Stimulated activated naive CD8-positive, alpha-beta T cell treated with anti-CD3 and anti-CD28 coated beads, Interleukin-15, amount 100 ng/mL, for 72 hours (primary cell): Measurements from ENCODE around the gene NXPH1.
"Not testable (repeated sequence)": the region's sequence is repeated elsewhere in the genome, so short reads cannot be mapped to it uniquely, and the experiment has no call there.

Experiments
- ATAC-seq: fragments of 150-1000 bp; cut with Tn5 transposase; 2 replicates; pipeline ENCODE4 v1.10.0; 2021; ENCODE audit warnings: mild to moderate bottlenecking, moderate library complexity
- DNase-seq, 2 donors: peaks; one replicate each; pipeline ENCODE4 v3.0.0; 2021 to 2022
- H3K27ac Mint-ChIP-seq, 2 donors: one replicate each; pipeline ENCODE4 v1.8.0; 2022; ENCODE audit warnings: mild to moderate bottlenecking in 2 of 2, mixed read lengths in 2 of 2, moderate library complexity in 2 of 2
- H3K27me3 Mint-ChIP-seq: one replicate; pipeline ENCODE4 v1.8.0; 2022; ENCODE audit warnings: mixed read lengths
- H3K4me1 Mint-ChIP-seq: one replicate; pipeline ENCODE4 v1.8.0; 2022; ENCODE audit warnings: mild to moderate bottlenecking, mixed read lengths
- H3K4me3 Mint-ChIP-seq, 2 donors: one replicate each; pipeline ENCODE4 v1.8.0; 2022; ENCODE audit warnings: mild to moderate bottlenecking in 2 of 2, mixed read lengths in 2 of 2, moderate library complexity in 1 of 2
- H3K9me3 Mint-ChIP-seq, 2 donors: one replicate each; pipeline ENCODE4 v1.8.0; 2022; ENCODE audit warnings: mixed read lengths in 2 of 2

NXPH1 gene

GRCh38 chr7:8639668-8640067 lies 206.3 kb downstream of the NXPH1 start:
- H3K4me3 Mint-ChIP-seq, result no peak overlapping the region
- no peak for ATAC-seq
- no peak overlapping the region for H3K27ac Mint-ChIP-seq
- DNase-seq, result no peak
- H3K4me1 Mint-ChIP-seq, result no peaks in the 10 kb centered on the region
- no peaks in the 10 kb centered on the region for H3K27me3 Mint-ChIP-seq
- H3K9me3 Mint-ChIP-seq, result no peaks in the 10 kb centered on the region

DNA sequence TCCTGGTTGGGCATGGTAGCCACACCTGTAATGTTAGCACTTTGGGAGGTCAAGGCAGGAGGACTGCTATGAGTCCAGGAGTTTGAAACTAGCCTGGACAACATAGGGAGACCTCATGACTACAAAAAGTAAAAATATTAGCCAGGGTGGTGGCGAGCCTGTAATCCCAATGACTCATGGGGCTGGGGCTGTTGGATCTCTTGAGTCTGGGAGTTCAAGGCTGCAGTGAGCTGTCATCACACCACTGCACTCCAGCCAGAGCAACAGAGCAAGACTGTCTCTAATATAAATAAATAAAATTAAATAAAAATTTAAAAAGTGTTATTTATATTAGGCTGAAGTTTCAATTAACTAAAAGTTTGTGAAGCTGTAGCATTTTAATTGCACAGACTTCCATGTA lies 207.3 kb downstream of the NXPH1 start:
- Mint-ChIP-seq H3K27me3 (no peaks in the 10 kb centered on the region), H3K27ac (no peak overlapping the region), H3K4me3 (no peak overlapping the region), H3K4me1 (no peaks in the 10 kb centered on the region), H3K9me3 (no peaks in the 10 kb centered on the region)
- ATAC-seq (no peak), DNase-seq (no peak)

GRCh38 chr7:8668627-8669500 lies 235.5 kb downstream of the NXPH1 start:
- no peaks in the 10 kb centered on the region for H3K4me1 Mint-ChIP-seq
- no peak overlapping the region for H3K4me3 Mint-ChIP-seq
- H3K27ac Mint-ChIP-seq, result no peak overlapping the region
- ATAC-seq, result peak; percentile 12
- no peak for DNase-seq
- peaks cover 0 to 9% of the 10 kb centered on the region in 2 donors for H3K9me3 Mint-ChIP-seq
- H3K27me3 Mint-ChIP-seq, result no peaks in the 10 kb centered on the region

DNA sequence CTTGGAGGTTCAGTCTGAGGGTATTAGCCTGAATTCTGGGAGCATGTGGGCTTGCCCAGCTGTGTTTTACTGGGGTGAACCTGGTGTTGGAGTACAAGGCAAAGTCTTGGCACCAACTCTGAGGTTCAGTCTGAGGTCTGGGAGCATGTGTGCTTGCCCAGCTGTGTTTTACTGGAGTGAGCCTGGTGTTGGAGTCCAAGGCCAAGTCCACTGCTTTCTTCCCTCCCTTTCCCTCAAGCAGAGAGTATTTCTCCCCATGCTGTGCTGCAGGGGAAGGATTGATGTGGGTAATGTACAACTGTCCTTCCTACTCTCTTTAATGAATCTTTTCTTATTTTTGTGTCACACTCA lies 236.1 kb downstream of the NXPH1 start:
- peaks cover 0 to 9% of the 10 kb centered on the region in 2 donors for H3K9me3 Mint-ChIP-seq
- no peak overlapping the region for H3K4me3 Mint-ChIP-seq
- H3K27me3 Mint-ChIP-seq, result no peaks in the 10 kb centered on the region
- H3K27ac Mint-ChIP-seq, result no peak overlapping the region
- ATAC-seq (no peak), DNase-seq (no peak)
- no peaks in the 10 kb centered on the region for H3K4me1 Mint-ChIP-seq

DNA sequence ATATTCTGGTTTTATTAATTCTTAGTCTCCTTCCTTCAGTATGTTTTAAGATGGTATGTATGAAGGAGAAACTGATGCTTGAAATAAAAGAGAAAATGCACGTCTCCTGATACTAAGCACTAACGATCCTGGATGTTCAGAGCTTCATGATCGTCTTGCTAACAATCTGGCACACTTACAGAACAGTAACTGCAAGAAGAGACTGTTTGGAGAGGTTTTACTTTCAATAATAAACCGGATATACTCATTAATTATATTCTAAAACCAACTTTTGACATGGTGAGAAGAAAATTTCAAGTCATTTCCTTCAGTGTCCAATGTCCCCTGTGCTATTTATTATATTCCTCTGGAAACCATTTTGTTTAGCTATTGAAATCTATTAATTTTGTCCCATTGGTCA lies 251.0 kb downstream of the NXPH1 start:
- DNase-seq, result no peak
- Mint-ChIP-seq H3K27me3 (no peaks in the 10 kb centered on the region), H3K9me3 (no peaks in the 10 kb centered on the region), H3K27ac (no peak overlapping the region), H3K4me1 (no peaks in the 10 kb centered on the region), H3K4me3 (no peak overlapping the region)
- ATAC-seq, result no peak

DNA sequence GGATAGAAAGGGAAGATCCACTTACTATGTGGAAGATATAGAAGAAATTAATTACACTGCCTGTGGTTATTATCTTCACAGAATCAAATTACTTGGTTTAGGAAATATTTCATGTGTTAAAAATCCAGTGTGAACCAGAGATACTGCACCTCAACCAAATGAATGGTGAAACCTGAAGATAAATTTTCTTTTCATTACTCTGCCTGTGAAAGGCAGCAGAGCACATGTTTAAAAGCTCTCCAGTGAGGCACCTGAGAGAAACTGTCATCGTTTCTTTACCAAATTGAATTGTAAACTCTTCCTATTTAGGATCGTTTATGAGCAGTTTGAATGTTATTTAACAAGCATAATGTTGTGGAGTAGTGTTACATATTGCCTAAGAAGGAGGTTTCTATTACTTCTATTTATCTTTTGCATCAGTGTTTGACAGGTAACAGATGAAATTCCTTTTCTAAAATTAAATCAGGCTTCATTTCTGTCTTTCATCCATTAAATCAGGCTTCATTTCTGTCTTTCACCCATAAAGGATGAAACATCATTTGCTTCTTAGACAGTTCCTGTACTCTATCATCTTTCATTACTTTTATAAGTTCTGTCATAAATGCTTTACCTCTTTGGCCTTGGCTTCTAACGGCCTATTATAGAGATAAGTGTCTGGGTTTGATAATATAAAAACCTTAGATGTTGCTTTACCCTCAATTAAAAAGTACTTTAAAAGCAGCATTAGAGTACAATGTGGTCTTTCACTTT lies 266.6 kb downstream of the NXPH1 start:
- ATAC-seq (no peak), DNase-seq (no peak)
- Mint-ChIP-seq H3K9me3 (no peaks in the 10 kb centered on the region), H3K27me3 (no peaks in the 10 kb centered on the region), H3K27ac (no peak overlapping the region), H3K4me1 (no peaks in the 10 kb centered on the region), H3K4me3 (no peak overlapping the region)

- H3K27me3 Mint-ChIP-seq, result no peaks in the 10 kb centered on the region
- DNase-seq (no peak), ATAC-seq (no peak)
- H3K9me3 Mint-ChIP-seq, result no peaks in the 10 kb centered on the region
- H3K27ac Mint-ChIP-seq, result no peak overlapping the region
- no peak overlapping the region for H3K4me3 Mint-ChIP-seq
- H3K4me1 Mint-ChIP-seq, result no peaks in the 10 kb centered on the region
Observed at GRCh38 chr7:8702807-8703206, 269.4 kb downstream of the NXPH1 start.

- ATAC-seq (no peak), DNase-seq (no peak)
- Mint-ChIP-seq H3K4me3 (no peak overlapping the region), H3K4me1 (no peaks in the 10 kb centered on the region), H3K9me3 (no peaks in the 10 kb centered on the region), H3K27me3 (no peaks in the 10 kb centered on the region), H3K27ac (no peak overlapping the region)
Observed at GRCh38 chr7:8710124-8710523, 276.7 kb downstream of the NXPH1 start.

DNA sequence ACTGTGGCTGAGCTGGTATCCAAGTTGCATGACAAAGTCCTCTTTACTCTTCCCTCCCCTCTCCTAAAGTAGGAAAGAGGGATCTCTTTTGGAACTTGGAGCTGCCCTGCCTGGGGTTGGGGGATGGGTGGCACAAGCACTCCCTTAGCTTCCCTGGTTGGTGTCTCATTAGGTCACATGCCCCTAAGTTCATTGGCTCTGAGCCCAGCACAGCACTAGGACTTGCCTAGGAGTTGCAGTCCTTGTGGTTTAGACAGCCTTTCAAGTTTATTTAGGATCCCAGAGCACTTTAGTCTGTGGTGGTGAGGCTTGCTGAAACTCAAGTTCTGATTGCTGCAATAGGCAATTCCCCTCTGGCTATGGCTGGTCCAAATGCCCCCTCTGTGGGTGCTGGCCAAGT lies 281.4 kb downstream of the NXPH1 start:
- H3K4me1 Mint-ChIP-seq, result no peaks in the 10 kb centered on the region
- H3K9me3 Mint-ChIP-seq, result no peaks in the 10 kb centered on the region
- H3K27ac Mint-ChIP-seq, result no peak overlapping the region
- no peaks in the 10 kb centered on the region for H3K27me3 Mint-ChIP-seq
- no peak overlapping the region for H3K4me3 Mint-ChIP-seq
- DNase-seq (no peak), ATAC-seq (no peak)

- no peak overlapping the region for H3K4me3 Mint-ChIP-seq
- no peak for DNase-seq
- no peaks in the 10 kb centered on the region for H3K27me3 Mint-ChIP-seq
- no peak overlapping the region for H3K27ac Mint-ChIP-seq
- H3K9me3 Mint-ChIP-seq, result no peaks in the 10 kb centered on the region
- ATAC-seq, result no peak
- no peaks in the 10 kb centered on the region for H3K4me1 Mint-ChIP-seq
Observed at GRCh38 chr7:8719102-8719501, 285.7 kb downstream of the NXPH1 start.

DNA sequence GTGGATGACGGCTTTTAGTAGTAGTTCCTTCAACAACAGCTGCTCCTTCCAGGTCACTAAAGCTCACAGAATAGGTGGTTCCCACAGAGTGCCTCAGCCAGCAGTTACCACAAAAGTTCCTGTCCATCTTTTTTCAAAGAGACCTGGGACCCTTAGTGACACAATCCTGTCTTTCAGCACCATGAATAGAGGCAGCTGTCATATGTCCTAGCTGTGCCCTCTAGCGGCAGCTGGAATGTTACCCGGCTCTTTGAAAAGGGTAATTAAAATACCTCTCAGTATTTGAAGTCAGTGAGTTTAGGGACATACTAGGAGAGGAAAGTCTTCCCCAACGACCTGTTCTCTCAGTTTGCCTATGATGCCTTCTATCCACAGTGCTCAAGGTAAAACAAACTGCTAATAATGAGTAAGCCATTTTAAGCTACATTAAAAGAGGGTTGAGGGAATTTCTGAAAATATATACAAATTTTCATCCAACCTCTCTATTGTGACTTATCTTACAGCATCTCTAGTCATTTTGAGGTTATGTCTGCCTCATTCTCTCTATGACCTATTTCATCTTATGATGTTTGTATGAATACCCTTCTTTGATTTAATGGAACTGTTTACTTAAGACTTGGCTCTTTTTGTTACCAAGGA lies 290.8 kb downstream of the NXPH1 start:
- H3K27ac Mint-ChIP-seq, result no peak overlapping the region
- ATAC-seq (no peak), DNase-seq (peak in 1 of 2 donors; percentile 8)
- no peaks in the 10 kb centered on the region for H3K9me3 Mint-ChIP-seq
- H3K27me3 Mint-ChIP-seq, result no peaks in the 10 kb centered on the region
- H3K4me1 Mint-ChIP-seq, result no peaks in the 10 kb centered on the region
- H3K4me3 Mint-ChIP-seq, result no peak overlapping the region

DNA sequence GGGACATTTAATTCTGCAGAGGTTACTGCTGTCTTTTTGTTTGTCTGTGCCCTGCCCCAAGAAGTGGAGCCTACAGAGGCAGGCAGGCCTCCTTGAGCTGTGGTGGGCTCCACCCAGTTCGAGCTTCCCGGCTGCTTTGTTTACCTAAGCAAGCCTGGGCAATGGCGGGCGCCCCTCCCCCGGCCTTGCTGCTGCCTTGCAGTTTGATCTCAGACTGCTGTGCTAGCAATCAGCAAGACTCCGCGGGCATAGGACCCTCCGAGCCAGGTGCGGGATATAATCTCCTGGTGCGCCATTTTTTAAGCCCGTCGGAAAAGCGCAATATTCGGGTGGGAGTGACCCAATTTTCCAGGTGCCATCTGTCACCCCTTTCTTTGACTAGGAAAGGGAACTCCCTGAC lies 298.3 kb downstream of the NXPH1 start:
- not testable (repeated sequence) for H3K27ac Mint-ChIP-seq, H3K4me3 Mint-ChIP-seq, H3K27me3 Mint-ChIP-seq

DNA sequence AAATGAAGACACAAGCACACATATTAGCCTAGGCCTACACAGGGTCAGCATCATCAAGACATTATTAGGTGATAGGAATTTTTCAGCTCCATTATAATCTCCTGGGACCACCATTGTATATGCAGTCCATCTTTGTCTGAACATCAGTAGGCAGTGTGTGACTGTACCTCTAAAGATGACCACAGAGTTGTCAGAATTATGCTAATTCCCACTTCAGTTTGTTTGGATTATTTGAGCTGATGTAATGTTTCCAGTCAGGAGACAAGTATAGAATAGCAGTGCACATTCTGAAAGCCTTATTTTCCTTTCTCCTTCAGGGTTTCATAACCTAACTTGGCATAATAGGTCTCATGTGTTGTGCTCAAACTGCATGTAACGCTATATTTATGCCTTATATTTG lies 306.4 kb downstream of the NXPH1 start:
- Mint-ChIP-seq H3K9me3 (peaks cover 0 to 9% of the 10 kb centered on the region in 2 donors), H3K27me3 (no peaks in the 10 kb centered on the region), H3K27ac (no peak overlapping the region), H3K4me1 (no peaks in the 10 kb centered on the region), H3K4me3 (no peak overlapping the region)
- DNase-seq, result no peak
- ATAC-seq, result no peak

More for the DNA sequence above, 298.3 kb downstream of the NXPH1 start:
- not testable (repeated sequence) for DNase-seq, H3K4me1 Mint-ChIP-seq, ATAC-seq, H3K9me3 Mint-ChIP-seq

- no peaks in the 10 kb centered on the region for H3K9me3 Mint-ChIP-seq
- no peaks in the 10 kb centered on the region for H3K4me1 Mint-ChIP-seq
- H3K4me3 Mint-ChIP-seq, result no peak overlapping the region
- no peak for DNase-seq
- no peak overlapping the region for H3K27ac Mint-ChIP-seq
- ATAC-seq, result no peak
- H3K27me3 Mint-ChIP-seq, result no peaks in the 10 kb centered on the region
Observed at GRCh38 chr7:8742837-8743236, 309.4 kb downstream of the NXPH1 start.

GRCh38 chr7:8747338-8747737 lies 313.9 kb downstream of the NXPH1 start:
- ATAC-seq (no peak), DNase-seq (no peak)
- H3K9me3 Mint-ChIP-seq, result peaks cover 0 to 4% of the 10 kb centered on the region in 2 donors
- no peaks in the 10 kb centered on the region for H3K4me1 Mint-ChIP-seq
- no peak overlapping the region for H3K4me3 Mint-ChIP-seq
- no peaks in the 10 kb centered on the region for H3K27me3 Mint-ChIP-seq
- no peak overlapping the region for H3K27ac Mint-ChIP-seq
